T-cell (primary cell): ENCODE measurements around the gene REV1. TPM values are rescaled to one million over a fixed set of nuclear protein-coding genes. Genes with fewer than 3 reads are reported as not detected.
A peak's percentile ranks its signal among the peaks of the same experiment; 100 is the strongest.

Experiments used
- ATAC-seq, 4 experiments: fragments of 200-7000 bp in 3 of 4; fragments of 150-1000 bp in 1 of 4; cut with Tn5 transposase; replicated peaks in 1 of 4; 1 replicate in 3 of 4; 2 replicates in 1 of 4; pipeline ENCODE4 v1.10.0; 2021; ENCODE audit warnings: moderate library complexity in 3 of 4, mild to moderate bottlenecking in 2 of 4, moderate number of reproducible peaks in 1 of 4
- CTCF ChIA-PET, 2 donors: fragments of 300-600 bp; sonication (Branson Sonifier 250); formaldehyde crosslinking; loops; one replicate each; lab custom pipeline; 2022; ENCODE audit warnings: antibody characterized with exemption in 2 of 2; lab: Charles Lee
- POLR2A ChIA-PET, 2 donors: fragments of 300-600 bp; sonication (Branson Sonifier 250); formaldehyde crosslinking; loops; one replicate each; lab custom pipeline; 2022; ENCODE audit warnings: antibody characterized with exemption in 2 of 2; lab: Charles Lee
- DNase-seq, 35 experiments: peaks; one replicate each; pipeline versions ENCODE4 v3.0.0 to v3.0.0-alpha.2; 2013 to 2023
- H3K27ac ChIP-seq: one replicate; pipeline ENCODE4 v1.5.1; 2013; ENCODE audit warnings: low read length
- H3K27me3 ChIP-seq, 2 experiments: replicated peaks in 1 of 2; 1 replicate in 1 of 2; 2 replicates in 1 of 2; pipeline versions ENCODE4 v1.6.1 to v1.7.0; 2013; ENCODE audit warnings: low read length in 1 of 2, mixed read lengths in 1 of 2; ENCODE audit not compliant: control insufficient read depth in 2 of 2, insufficient read depth in 2 of 2; ENCODE audit errors: extremely low read depth in 1 of 2
- H3K36me3 ChIP-seq, 2 donors: 1 replicate in 1 of 2; 2 replicates in 1 of 2; pipeline versions ENCODE4 v1.6.1 to v1.7.0; 2013; ENCODE audit warnings: low read length in 1 of 2; ENCODE audit not compliant: control insufficient read depth in 2 of 2, insufficient read depth in 1 of 2; ENCODE audit errors: extremely low read depth in 1 of 2
- H3K4me1 ChIP-seq, 2 experiments: 1 replicate in 1 of 2; 2 replicates in 1 of 2; pipeline versions ENCODE4 v1.6.1 to v1.7.0; 2013; ENCODE audit warnings: low read length in 2 of 2, mixed read lengths in 1 of 2; ENCODE audit not compliant: insufficient read depth in 2 of 2, control insufficient read depth in 1 of 2; ENCODE audit errors: extremely low read depth in 1 of 2
- H3K4me3 ChIP-seq, 2 donors: 1 replicate in 1 of 2; 2 replicates in 1 of 2; pipeline versions ENCODE4 v1.5.1 to v1.7.0; 2013; ENCODE audit warnings: mild to moderate bottlenecking in 2 of 2, low read length in 1 of 2, moderate library complexity in 1 of 2; ENCODE audit not compliant: control insufficient read depth in 1 of 2; ENCODE audit errors: extremely low read depth in 1 of 2
- H3K9me3 ChIP-seq: 2 replicates; pipeline ENCODE4 v1.7.0; 2013
- H3K27ac Mint-ChIP-seq, 2 donors: one replicate each; pipeline ENCODE4 v1.8.0; 2020 to 2021; ENCODE audit warnings: mild to moderate bottlenecking in 2 of 2, mixed read lengths in 2 of 2
- H3K27me3 Mint-ChIP-seq, 2 donors: one replicate each; pipeline ENCODE4 v1.8.0; 2021 to 2022; ENCODE audit warnings: mixed read lengths in 2 of 2
- H3K36me3 Mint-ChIP-seq: one replicate; pipeline ENCODE4 v1.8.0; 2021; ENCODE audit warnings: mixed read lengths
- H3K4me1 Mint-ChIP-seq, 3 donors: one replicate each; pipeline ENCODE4 v1.8.0; 2020 to 2022; ENCODE audit warnings: mixed read lengths in 3 of 3, mild to moderate bottlenecking in 1 of 3
- H3K4me3 Mint-ChIP-seq, 3 donors: one replicate each; pipeline ENCODE4 v1.8.0; 2020 to 2022; ENCODE audit warnings: mild to moderate bottlenecking in 3 of 3, mixed read lengths in 3 of 3, moderate library complexity in 3 of 3
- H3K9me3 Mint-ChIP-seq, 3 donors: one replicate each; pipeline ENCODE4 v1.8.0; 2020 to 2022; ENCODE audit warnings: mixed read lengths in 3 of 3
- WGBS: methylation state at CpG from one replicate; pipeline ENCODE4 v1.1.5; 2013; ENCODE audit warnings: missing lambda C conversion rate; ENCODE audit not compliant: insufficient coverage; 5-methylcytosine and 5-hydroxymethylcytosine counted together
- total RNA-seq, 35 experiments: library from RNA in 6 of 35; stranded (reverse) in 6 of 35; fragments of 120-200 nt in 1 of 35; gene quantifications; one replicate each; pipeline versions ENCODE4 v1.2.1 to v1.2.4 and lab custom pipeline; 2013 to 2026

REV1 gene
- total RNA-seq, 5 donors from 2014 or later (not counting 1 experiment from before 2014, with no cell fraction given), result 48.0 to 59.9 (median 50.3) TPM

DNA sequence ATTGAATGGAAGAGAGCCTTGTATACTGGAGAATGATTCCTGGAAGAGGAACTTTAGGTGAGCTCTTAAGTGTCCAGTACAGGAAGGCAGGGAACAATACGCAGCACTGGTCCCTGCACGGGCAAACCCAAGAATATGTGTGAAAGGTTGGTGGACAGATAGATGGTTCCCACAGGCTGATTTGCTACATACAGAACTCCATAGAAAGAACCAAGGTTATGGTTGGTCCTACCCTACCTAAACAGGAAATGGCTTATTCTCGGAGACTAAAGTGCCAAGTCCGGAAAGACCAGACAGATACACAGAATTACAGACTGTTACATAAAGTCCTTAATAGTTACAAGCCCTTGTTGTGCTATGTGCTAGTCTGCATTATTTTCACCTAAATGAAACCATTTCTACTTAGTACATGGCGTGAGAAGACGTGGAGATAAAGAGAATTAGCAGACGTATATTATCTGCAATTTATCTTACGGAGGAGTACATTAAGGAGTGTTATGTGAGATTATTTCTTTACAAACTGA lies 1.2 kb downstream of the REV1 start:
- peaks cover 53 to 56% (median 54%) of the 10 kb centered on the region in 3 donors for H3K4me1 Mint-ChIP-seq
- CTCF ChIA-PET, result no interaction called here

DNA sequence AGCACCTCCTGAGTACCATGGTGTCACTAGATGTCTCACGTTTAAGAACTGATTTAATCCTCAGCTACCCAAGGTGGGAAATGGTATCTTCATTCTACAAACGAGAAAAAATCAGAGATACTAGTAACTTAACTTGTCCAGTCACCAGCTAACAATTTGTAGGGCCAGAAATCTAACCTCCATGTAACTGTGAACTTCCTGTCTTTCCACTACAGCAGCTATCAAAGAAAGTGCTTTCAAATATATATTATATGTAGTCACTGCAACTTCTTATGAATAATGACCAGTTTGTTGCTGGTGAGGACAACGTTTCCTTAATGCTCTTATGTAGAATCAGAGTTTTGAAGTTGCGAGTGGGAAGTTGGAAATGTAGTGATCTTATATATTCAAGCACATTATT lies 1.9 kb downstream of the REV1 start:
- DNase-seq (no peak), ATAC-seq (no peak)
- Mint-ChIP-seq H3K4me1 (peaks cover 55 to 63% (median 60%) of the 10 kb centered on the region in 3 donors), H3K4me3 (peak overlapping the region in 2 of 3 donors; percentile 96 to 99), H3K27me3 (no peaks in the 10 kb centered on the region), H3K9me3 (no peaks in the 10 kb centered on the region), H3K27ac (peak overlapping the region in 1 of 2 donors; percentile 76), H3K36me3 (no peaks in the 10 kb centered on the region)
- ChIA-PET POLR2A (interaction anchor here in 1 of 2 donors (0.6 kb wide), 1 partner anchor 46 kb away, joined by 3 read pairs; no protein-coding TSS in a partner anchor), CTCF (no interaction called here)
- Histone ChIP-seq H3K4me1 (peaks cover 13 to 18% of the 10 kb centered on the region in 2 experiments), H3K27ac (no peak overlapping the region), H3K27me3 (no peaks in the 10 kb centered on the region), H3K36me3 (no peaks in the 10 kb centered on the region), H3K4me3 (no peak overlapping the region), H3K9me3 (no peaks in the 10 kb centered on the region)
- WGBS, result no CpG with 5 or more reads among the region's 4 CpGs

More for the DNA sequence above, 1.2 kb downstream of the REV1 start:
- H3K4me1 ChIP-seq, result peaks cover 13 to 18% of the 10 kb centered on the region in 2 experiments
- no peaks in the 10 kb centered on the region for H3K9me3 ChIP-seq
- H3K27ac Mint-ChIP-seq, result peak overlapping the region; percentile 90 to 97
- H3K4me3 Mint-ChIP-seq, result peak overlapping the region; percentile 96 to 99 (median 97)
- POLR2A ChIA-PET, result interaction anchor here in 1 of 2 donors (0.6 kb wide), 1 partner anchor 47 kb away, joined by 3 read pairs; no protein-coding TSS in a partner anchor
- H3K27me3 Mint-ChIP-seq, result no peaks in the 10 kb centered on the region
- no peaks in the 10 kb centered on the region for H3K36me3 ChIP-seq
- no peaks in the 10 kb centered on the region for H3K9me3 Mint-ChIP-seq
- 0% methylated on average over 2 of the region's 8 CpGs for WGBS
- H3K4me3 ChIP-seq, result peak overlapping the region; percentile 64 to 87
- H3K27ac ChIP-seq, result peak overlapping the region; percentile 75
- no peaks in the 10 kb centered on the region for H3K27me3 ChIP-seq
- H3K36me3 Mint-ChIP-seq, result no peaks in the 10 kb centered on the region
- ATAC-seq, result no peak
- DNase-seq, result peak in 2 of 35 experiments; percentile 5 to 44

DNA sequence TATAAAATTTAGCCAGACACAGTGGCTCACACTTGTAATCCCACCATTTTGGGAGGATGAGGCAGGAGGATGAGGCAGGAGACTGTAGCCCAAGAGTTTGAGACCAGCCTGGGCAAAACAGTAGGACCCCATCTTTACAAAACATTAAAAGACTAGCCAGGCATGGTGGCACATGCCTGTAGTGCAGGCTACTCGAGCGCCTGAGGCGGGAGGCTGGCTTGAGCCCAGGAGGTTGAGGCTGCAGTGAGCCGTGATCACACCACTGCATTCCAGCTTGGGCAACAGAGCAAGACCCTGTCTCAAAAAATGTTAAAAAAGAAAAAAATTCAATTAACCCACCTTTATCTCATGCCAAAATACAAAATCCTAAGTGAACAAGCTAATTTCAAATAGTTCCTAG lies 4.0 kb downstream of the REV1 start:
- 100% methylated on average over 4 of the region's 4 CpGs for WGBS
- no peak overlapping the region for H3K27ac Mint-ChIP-seq
- H3K9me3 Mint-ChIP-seq, result no peaks in the 10 kb centered on the region
- H3K4me1 Mint-ChIP-seq, result peaks cover 70 to 75% (median 72%) of the 10 kb centered on the region in 3 donors
- H3K9me3 ChIP-seq, result no peaks in the 10 kb centered on the region
- ChIA-PET CTCF (no interaction called here), POLR2A (no interaction called here)
- H3K36me3 ChIP-seq, result no peaks in the 10 kb centered on the region
- H3K27me3 ChIP-seq, result no peaks in the 10 kb centered on the region
- DNase-seq, result no peak
- H3K4me3 ChIP-seq, result no peak overlapping the region
- H3K4me3 Mint-ChIP-seq, result peak overlapping the region in 1 of 3 donors; percentile 55
- H3K27ac ChIP-seq, result no peak overlapping the region
- no peak for ATAC-seq
- peaks cover 18 to 19% of the 10 kb centered on the region in 2 experiments for H3K4me1 ChIP-seq
- peaks cover 10% of the 10 kb centered on the region for H3K36me3 Mint-ChIP-seq
- no peaks in the 10 kb centered on the region for H3K27me3 Mint-ChIP-seq

DNA sequence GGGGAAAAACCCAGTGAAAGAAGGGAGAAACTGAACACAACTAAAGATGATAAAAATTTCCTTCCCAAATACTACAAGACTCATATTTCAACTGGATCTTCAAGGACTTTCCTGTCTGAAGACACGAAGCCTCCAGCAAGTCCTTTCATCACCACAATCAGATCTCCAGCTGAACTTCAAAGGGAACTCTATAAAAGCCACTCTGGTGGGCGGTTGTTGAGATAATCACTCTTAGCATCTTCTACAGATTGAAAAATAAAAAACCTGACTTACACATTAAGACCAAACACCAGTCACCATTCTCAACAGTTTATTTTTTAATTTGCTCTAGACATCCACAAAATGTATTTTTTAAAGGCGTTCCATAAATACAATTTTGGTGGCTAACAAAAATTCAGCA lies 4.4 kb downstream of the REV1 start:
- POLR2A ChIA-PET, result no interaction called here
- no peaks in the 10 kb centered on the region for H3K27me3 Mint-ChIP-seq
- 80% methylated on average over 1 of the region's 3 CpGs for WGBS

DNA sequence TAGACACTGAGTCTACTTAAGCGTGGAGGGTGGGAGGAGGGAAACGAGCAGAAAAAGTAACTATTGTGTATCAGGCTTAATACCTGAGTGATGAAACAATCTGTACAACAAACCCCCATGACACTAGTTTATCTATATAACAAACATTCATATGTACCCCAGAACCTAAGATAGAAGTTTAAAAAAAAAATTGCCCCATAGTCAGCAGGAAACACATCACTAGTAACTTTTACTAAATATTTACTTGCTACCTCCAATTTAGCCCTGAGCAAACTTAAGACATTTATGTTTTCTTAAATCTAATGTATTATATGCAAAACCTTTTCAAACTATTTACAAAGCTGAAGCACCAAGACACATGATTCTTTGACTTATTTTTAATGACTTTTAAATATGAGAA lies 5.6 kb downstream of the REV1 start:
- Mint-ChIP-seq H3K27me3 (no peaks in the 10 kb centered on the region), H3K27ac (peak overlapping the region in 1 of 2 donors; percentile 8), H3K4me1 (peaks cover 79 to 82% (median 81%) of the 10 kb centered on the region in 3 donors), H3K9me3 (no peaks in the 10 kb centered on the region), H3K4me3 (peak overlapping the region in 1 of 3 donors; percentile 10), H3K36me3 (peaks cover 10% of the 10 kb centered on the region)
- Histone ChIP-seq H3K36me3 (no peaks in the 10 kb centered on the region), H3K4me3 (no peak overlapping the region), H3K9me3 (no peaks in the 10 kb centered on the region), H3K27ac (no peak overlapping the region), H3K27me3 (no peaks in the 10 kb centered on the region), H3K4me1 (peaks cover 13 to 15% of the 10 kb centered on the region in 2 experiments)
- POLR2A ChIA-PET, result no interaction called here
- no peak for ATAC-seq
- CTCF ChIA-PET, result interaction anchor here in 1 of 2 donors (0.7 kb wide), 1 partner anchor 61 kb away, joined by 3 read pairs; no protein-coding TSS in a partner anchor
- no CpG with 5 or more reads among the region's 2 CpGs for WGBS
- DNase-seq, result no peak

More for the DNA sequence above, 4.4 kb downstream of the REV1 start:
- CTCF ChIA-PET, result no interaction called here
- no peak overlapping the region for H3K27ac Mint-ChIP-seq
- ATAC-seq (no peak), DNase-seq (no peak)
- H3K36me3 Mint-ChIP-seq, result peaks cover 10% of the 10 kb centered on the region
- H3K9me3 Mint-ChIP-seq, result no peaks in the 10 kb centered on the region
- peak overlapping the region in 1 of 3 donors; percentile 55 for H3K4me3 Mint-ChIP-seq
- Histone ChIP-seq H3K27ac (no peak overlapping the region), H3K36me3 (no peaks in the 10 kb centered on the region), H3K9me3 (no peaks in the 10 kb centered on the region), H3K4me3 (no peak overlapping the region), H3K27me3 (no peaks in the 10 kb centered on the region), H3K4me1 (peaks cover 15 to 17% of the 10 kb centered on the region in 2 experiments)
- H3K4me1 Mint-ChIP-seq, result peaks cover 68 to 75% (median 72%) of the 10 kb centered on the region in 3 donors

DNA sequence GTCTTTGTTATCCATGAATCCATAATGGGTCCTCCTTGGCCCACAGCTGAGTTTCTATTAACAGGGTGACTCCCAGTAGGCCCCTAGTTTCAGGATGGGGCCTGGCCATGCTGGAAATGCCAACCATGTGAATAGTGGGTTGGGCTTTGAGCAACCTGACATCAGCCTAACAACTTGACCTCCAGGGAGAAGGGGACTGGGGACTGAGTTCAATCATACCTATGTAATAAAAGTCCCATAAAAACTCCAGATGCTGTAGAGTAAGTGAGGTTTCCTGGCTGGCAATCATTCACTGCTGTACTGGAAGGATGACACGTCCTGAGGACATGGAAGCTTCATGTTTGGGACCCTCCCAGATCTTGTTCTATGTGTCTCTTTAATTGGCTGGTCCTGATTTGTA lies 7.9 kb downstream of the REV1 start:
- DNase-seq (no peak), ATAC-seq (no peak)
- no peaks in the 10 kb centered on the region for H3K27me3 ChIP-seq
- WGBS, result 67% methylated on average over 1 of the region's 1 CpG
- peaks cover 12% of the 10 kb centered on the region for H3K36me3 Mint-ChIP-seq
- no peak overlapping the region for H3K4me3 Mint-ChIP-seq
- H3K27ac Mint-ChIP-seq, result peak overlapping the region in 1 of 2 donors; percentile 4
- POLR2A ChIA-PET, result no interaction called here
- no peak overlapping the region for H3K27ac ChIP-seq
- H3K4me1 ChIP-seq, result peaks cover under 1 to 12% of the 10 kb centered on the region in 2 experiments
- no peaks in the 10 kb centered on the region for H3K9me3 Mint-ChIP-seq
- H3K36me3 ChIP-seq, result peaks cover 0 to 2% of the 10 kb centered on the region in 2 donors
- H3K27me3 Mint-ChIP-seq, result no peaks in the 10 kb centered on the region
- no peak overlapping the region for H3K4me3 ChIP-seq
- peaks cover 78 to 88% (median 80%) of the 10 kb centered on the region in 3 donors for H3K4me1 Mint-ChIP-seq
- CTCF ChIA-PET, result no interaction called here
- H3K9me3 ChIP-seq, result no peaks in the 10 kb centered on the region
